HG02938 (cell line): ENCODE measurements around the gene BCL2L1.
"Not testable (repeated sequence)": the region's sequence is repeated elsewhere in the genome, so short reads cannot be mapped to it uniquely, and the experiment has no call there.

ENCODE experiments used
- ATAC-seq: cut with Tn5 transposase; IDR thresholded peaks from one replicate; pipeline ENCODE4 v1.9.1; 2021; ENCODE audit warnings: mild to moderate bottlenecking, moderate library complexity; ENCODE audit not compliant: unreplicated experiment

BCL2L1 gene

GRCh38 chr20:31722257-31723068 lies at the start of gene BCL2L1:
BCL2L1 (minus strand) TSS chr20:31722868; CDS start chr20:31722218, 650 bp downstream.
- ATAC-seq = no peak

GRCh38 chr20:31770243-31770642 lies 47.6 kb upstream of the BCL2L1 start:
- ATAC-seq = no peak

GRCh38 chr20:31769681-31770080 lies 47.0 kb upstream of the BCL2L1 start:
- no peak for ATAC-seq

GRCh38 chr20:31767805-31768204 lies 45.1 kb upstream of the BCL2L1 start:
- ATAC-seq = no peak

- ATAC-seq = no peak
Observed at GRCh38 chr20:31764641-31765305, 42.1 kb upstream of the BCL2L1 start.

GRCh38 chr20:31760519-31761240 lies 38.0 kb upstream of the BCL2L1 start:
- ATAC-seq = no peak

GRCh38 chr20:31759836-31760518 lies 37.3 kb upstream of the BCL2L1 start:
- ATAC-seq = no peak

GRCh38 chr20:31758991-31759390 lies 36.3 kb upstream of the BCL2L1 start:
- no peak for ATAC-seq

GRCh38 chr20:31758521-31758920 lies 35.9 kb upstream of the BCL2L1 start:
- no peak for ATAC-seq

GRCh38 chr20:31757254-31757653 lies 34.6 kb upstream of the BCL2L1 start:
- no peak for ATAC-seq

GRCh38 chr20:31751126-31751525 lies 28.5 kb upstream of the BCL2L1 start:
- ATAC-seq = no peak

- ATAC-seq = no peak
Observed at GRCh38 chr20:31749223-31749622, 26.6 kb upstream of the BCL2L1 start.

- no peak for ATAC-seq
Observed at GRCh38 chr20:31747640-31748039, 25.0 kb upstream of the BCL2L1 start.

GRCh38 chr20:31747028-31747427 lies 24.4 kb upstream of the BCL2L1 start:
- not testable (repeated sequence) for ATAC-seq

- no peak for ATAC-seq
Observed at GRCh38 chr20:31746068-31746878, 23.6 kb upstream of the BCL2L1 start.

GRCh38 chr20:31740656-31741323 lies 18.1 kb upstream of the BCL2L1 start:
- no peak for ATAC-seq

GRCh38 chr20:31740208-31740607 lies 17.5 kb upstream of the BCL2L1 start:
- ATAC-seq = no peak

GRCh38 chr20:31739550-31739977 lies 16.9 kb upstream of the BCL2L1 start:
- ATAC-seq = no peak

GRCh38 chr20:31738729-31739549 lies 16.3 kb upstream of the BCL2L1 start, which contains the start of gene TPX2:
TPX2 (plus strand) TSS chr20:31739290; CDS start chr20:31757477, 18,187 bp downstream.
- ATAC-seq = peak; percentile 93
